Measurements from ENCODE around the gene PPP1R13L.
"Not testable (repeated sequence)": the region's sequence is repeated elsewhere in the genome, so short reads cannot be mapped to it uniquely, and the experiment has no call there.

PPP1R13L gene

DNA sequence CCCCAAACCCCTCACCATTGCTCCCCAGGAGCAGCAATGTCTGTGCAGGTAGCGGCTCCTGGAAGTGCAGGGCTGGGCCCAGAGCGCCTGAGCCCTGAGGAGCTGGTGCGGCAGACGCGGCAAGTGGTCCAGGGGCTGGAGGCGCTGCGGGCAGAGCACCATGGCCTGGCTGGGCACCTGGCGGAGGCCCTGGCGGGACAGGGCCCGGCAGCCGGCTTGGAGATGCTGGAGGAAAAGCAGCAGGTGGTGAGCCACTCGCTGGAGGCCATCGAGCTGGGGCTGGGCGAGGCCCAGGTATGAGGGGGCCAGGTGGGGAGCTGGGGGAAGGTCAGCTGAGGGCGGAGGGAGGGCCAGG lies 59.4 kb downstream of the PPP1R13L start:
- DNase-seq (ENCODE audit: low read depth): no peak

DNA sequence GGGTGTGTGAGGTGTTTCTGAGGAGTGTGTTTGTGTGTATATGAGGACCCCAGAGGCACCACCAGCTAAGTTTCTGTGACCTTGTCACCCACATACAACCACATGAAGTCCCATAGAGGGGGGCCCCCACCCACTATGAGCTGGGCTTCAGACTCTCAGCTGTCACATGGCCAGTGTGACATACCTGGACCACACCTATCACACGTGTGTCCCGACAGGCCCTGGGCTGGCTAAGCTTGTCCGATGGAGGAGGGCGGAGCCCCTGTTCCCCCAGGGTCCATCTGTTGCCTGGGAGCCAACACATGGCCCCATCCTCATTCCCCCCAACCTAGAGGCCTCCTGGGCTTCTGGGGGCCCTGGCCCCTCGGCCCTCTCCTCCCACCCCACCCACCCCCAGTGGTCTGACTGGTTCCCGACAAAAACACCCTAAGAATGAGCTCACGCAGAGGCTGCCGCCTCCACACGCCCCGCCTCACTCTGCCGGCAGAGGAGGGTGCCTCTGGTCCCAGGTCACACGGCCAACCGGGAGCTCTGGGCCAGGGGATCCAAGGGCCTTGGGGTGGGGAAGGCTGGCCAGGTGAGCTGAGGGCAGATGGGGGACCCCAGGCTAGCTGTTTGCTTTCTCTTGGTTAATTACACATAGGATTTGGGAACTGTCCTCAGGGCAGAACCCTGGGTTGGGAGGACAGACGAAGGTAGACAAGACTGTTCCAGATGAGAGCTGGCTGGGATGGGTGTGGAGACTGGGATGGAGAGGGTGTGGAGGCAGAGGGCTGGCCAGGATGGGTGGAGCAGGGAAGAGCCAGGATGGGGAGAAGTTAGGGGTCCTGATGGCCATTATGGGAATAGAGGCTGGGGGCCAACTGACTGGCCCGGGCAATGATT lies 60.0 kb downstream of the PPP1R13L start:
- no peak for DNase-seq (ENCODE audit: low read depth)

GRCh38 chr19:45342911-45343310 lies 62.0 kb downstream of the PPP1R13L start:
- DNase-seq (ENCODE audit: low read depth): no peak

DNA sequence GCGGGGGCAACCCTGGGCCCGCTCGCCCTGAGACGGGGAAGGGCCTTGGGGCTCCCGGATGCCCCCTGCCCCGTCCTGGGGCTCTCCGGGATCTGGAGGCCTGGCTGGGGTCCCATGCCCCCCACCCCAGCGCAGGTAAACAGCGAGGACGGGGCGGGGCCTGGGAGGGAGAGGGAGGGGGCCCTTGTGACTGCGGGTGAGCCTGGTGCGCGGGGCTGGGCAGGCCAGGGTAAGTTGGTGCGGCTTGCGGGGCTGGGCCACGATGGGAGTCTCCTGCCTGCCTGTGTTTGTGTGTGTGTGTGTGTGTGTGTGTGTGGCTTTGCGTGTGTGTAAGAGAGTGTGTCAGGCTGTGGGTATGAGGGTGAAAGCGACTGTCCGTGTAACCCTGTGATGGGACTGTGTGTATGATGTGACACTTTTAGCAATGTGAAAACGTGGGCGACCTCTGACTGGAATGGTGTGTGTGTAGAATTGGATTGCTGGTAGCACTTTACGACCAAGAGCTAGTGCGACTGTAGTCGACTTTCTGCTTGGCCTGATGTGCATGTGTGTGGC lies 63.9 kb downstream of the PPP1R13L start:
- DNase-seq (ENCODE audit: low read depth): no peak

GRCh38 chr19:45340232-45340898 lies 64.5 kb downstream of the PPP1R13L start, which contains the start of gene KLC3:
KLC3 (plus strand) TSS chr19:45340750; CDS start chr19:45345542, 4,792 bp downstream.
- no peak for DNase-seq (ENCODE audit: low read depth)

GRCh38 chr19:45339629-45340028 lies 65.2 kb downstream of the PPP1R13L start:
- DNase-seq (ENCODE audit: low read depth): no peak

DNA sequence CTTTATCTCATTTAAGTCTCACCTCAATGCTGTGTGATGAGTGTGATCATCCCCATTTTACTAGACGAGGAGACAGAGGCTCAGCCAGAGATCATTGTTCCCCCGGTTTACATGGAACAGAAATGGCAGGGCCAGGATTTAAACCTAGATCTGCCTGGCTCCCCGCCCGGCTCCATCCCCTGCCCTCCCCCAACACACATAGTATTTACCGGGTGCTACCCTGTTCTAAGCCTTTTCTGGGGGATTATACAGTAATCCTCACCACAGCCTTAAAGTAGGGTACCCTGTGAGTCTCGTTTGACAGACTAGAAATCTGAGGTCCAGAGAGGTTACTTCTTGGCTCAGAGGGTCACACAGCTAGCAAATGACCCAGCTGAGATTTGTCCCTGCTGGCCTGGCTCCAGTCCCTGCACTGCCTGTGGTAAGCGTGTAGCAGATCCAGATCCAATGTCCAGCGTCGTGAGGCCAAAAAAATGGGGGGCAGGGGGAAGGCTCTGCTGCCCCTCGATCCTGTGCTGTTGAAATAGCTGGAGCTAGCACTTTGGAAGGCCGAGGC lies 68.1 kb downstream of the PPP1R13L start:
- DNase-seq (ENCODE audit: low read depth): no peak

DNA sequence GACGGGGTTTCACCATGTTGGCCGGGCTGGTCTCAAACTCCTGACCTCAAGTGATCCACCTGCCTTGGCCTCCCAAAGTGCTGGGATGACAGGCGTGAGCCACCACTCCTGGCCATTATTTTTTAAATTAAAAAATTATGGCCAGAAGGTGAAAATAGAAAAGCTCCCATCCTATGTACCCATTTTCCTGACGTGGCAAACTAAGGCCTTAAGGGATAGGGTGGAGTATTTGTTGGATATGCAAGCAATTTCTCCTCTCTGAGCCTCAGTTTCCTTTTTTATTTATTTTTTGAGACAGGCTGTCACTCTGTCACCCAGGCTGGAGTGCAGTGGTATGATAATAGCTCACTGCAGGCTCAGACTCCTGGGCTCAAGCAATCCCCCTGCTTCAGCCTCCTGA lies 70.0 kb downstream of the PPP1R13L start:
- DNase-seq (ENCODE audit: low read depth): not testable (repeated sequence)

GRCh38 chr19:45333609-45334303 lies 71.1 kb downstream of the PPP1R13L start:
- no peak for DNase-seq (ENCODE audit: low read depth)

- no peak for DNase-seq (ENCODE audit: low read depth)
These were observed 73.5 kb downstream of the PPP1R13L start for GRCh38 chr19:45331411-45331810.

Measured in fibroblast of the conjunctiva (primary cell).